NCI-H774 (cell line): Measurements from ENCODE around the gene RRAD.

Experiments used
- DNase-seq: peaks from one replicate; lab custom pipeline; 2025; lab: John Stamatoyannopoulos, UW

Gene RRAD

DNA sequence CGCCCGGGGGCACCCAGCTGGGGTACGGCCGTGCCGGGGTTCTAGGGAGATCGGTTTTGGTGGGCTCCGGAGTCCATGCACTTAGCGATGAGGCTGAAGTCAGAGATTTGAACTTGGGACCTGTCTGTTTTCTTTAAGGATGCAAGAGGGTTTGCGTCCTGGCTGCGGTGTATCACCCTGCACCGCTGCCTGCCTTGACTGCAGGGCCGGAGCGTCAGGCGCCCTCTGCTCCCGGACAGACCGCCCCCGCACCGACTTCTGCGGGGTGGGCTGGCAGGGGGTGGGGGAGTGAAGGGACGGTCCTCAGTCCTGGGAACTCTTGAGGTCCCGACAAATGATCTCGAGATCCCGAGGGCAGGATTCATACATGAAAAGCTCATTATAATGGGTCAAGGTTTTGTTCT lies 44.3 kb downstream of the RRAD start:
- DNase-seq, result no peak

DNA sequence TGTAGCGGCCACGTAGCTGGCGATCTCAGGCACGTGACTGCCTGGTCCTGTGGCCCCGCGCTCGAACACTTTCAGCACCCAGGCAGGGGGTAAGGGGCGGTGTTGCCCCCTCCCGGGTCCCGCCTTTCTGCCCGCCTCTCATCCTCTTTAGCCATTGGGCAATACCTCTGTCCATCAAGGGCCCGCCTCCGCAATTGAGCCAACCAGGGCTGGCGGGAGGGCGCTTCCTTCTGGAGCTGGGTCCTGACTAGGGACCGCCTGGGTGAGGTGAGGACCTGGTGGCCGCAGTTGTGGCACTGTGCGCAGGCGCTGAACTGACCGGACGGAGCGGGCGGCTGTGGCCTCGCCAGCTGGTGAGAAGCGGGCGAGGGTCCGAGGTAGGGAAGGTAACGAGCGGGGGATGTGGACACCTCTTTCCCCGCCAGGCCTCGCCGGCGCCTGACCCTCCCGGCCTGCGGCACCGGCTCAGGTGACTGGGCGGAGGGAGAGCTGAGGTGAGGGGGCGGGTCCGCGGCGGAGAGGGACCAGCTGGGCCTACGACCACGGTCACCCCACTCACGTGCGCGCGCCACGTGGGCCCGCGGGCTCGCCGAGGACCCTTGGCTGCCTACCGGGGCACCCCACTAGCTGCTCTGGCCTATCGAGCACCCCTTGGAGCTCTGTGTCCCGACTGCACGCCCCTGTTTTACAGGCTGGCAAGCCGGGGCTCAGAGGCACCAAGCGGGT lies 44.9 kb downstream of the RRAD start, which contains the start of gene PDP2:
TSS of gene PDP2 (plus strand) at position 228 of the 726 bp plus-strand sequence. CDS start 3,770 bp downstream, outside the sequence.
- DNase-seq, result peak; percentile 84

DNA sequence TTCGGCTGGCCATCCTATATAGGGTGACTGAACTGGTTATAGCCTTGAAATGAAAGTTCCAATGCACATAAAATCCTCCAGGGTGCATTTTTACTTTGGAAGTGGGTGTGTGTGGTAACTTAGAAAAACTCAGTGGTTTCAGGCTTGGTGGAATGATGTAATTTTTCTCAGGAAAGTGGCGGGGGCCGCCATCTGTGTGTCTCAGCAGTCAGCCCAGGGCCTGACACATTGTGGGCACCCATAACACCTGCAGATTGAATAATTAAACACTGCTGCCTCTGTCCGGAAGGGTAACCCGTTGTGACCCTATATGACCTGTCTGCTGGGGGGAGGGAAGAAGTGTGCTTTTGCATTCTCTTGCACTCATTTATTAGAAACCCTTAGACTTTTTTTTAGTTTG lies 47.3 kb downstream of the RRAD start:
- DNase-seq, result no peak

DNA sequence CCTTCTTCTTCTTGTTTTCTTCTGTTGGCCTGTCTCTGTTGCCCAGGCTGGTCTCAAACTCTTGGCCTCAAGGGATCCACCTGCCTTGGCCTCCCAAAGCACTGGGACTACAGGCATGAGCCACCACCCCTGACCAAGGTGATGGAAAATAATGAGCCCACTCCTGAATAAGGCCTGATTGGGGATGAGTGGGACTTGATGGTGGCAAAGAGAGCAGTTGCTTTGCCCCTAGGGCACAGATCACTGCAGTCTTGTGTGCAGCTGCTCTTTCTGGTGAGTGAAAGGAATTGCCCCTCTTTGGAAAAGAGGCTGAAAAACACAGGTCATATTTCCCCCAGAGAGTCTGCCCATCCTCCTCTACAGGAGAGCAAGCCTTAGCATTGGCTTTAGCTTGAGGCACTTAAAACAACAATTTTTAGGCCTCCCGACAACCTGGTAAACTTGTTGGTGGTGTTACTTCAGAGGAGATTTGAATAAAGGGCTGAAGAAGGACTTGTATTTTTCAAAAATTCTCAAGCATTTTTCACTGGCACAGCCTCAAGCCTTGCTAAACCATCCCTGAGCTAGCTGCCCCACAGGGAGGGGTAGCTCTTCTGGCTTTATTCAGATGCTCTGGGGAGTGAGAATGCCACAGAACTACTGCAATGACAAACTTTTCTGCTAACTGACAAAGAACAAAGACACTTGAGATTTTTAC lies 51.1 kb downstream of the RRAD start:
- DNase-seq, result no peak

DNA sequence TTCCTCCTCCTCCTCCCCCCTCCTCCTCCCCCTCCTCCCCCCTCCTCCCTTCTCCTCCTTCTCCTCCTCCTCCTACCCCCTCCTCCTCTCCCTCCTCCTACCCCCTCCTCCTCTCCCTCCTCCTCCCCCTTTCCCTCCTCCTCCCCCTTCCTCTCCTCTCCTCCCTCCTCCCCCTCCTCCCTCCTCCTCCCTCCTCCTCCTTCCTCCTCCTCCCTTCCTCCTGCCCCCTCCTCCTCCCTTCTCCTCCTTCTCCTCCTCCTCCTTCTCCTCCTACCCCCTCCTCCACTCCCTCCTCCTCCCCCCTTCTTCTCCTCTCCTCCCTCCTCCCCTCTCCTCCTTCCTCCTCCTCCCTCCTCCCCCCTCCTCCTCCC lies 51.7 kb downstream of the RRAD start:
- DNase-seq, result no peak

DNA sequence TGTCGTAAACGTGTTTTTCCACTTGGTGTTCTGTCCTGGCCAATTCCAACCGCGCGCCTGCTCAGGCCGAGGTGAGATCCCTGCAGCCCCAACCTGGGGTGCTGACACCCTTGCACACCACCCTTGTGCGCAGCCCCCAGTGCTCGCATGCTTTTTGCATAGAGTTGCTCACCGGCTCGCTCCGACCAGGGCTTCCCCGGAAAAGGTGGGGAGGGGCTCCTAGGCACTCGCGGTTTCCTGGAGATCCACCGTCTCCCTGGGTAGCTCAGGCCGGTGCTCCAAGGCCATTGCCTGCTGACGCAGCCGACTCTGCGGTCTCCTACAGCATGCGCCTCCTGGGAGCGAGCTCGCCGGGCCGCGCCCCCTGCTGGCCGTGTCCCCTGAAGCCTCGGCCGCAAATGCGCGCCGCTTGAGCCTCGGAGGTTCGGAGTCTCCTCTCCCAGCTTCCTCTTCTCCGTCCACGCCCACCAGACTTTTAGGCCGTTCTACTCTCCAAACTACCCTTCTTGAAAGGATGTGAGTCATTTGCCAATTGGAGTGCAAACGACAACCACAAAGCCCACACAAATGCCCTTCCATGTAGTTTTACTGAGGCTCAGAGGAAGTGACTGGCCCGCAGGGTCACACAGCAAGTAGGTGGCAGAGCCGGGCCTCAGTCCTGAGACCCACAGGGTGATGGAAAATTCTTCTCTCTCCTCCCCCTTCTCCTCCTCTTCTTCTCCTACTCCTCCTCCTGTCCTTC lies 52.2 kb downstream of the RRAD start:
- peak; percentile 42 for DNase-seq

DNA sequence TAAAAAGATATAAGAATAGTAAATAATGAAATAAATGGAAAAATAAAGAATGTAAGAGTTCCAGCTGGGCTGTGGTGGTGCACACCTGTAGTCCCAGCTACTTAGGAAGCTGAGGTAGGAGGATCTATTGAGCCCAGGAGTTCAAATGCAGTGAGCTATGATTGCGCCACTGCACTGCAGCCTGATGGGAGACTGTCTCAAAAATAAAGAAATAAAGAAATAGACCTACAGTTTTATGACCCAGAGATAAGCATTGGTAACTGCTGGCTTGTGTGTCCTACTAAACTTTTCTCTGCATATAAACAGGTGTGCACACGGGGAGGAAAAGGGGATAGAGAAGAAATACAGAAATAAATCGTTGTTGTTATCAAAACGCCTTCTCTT lies 52.8 kb downstream of the RRAD start:
- no peak for DNase-seq

DNA sequence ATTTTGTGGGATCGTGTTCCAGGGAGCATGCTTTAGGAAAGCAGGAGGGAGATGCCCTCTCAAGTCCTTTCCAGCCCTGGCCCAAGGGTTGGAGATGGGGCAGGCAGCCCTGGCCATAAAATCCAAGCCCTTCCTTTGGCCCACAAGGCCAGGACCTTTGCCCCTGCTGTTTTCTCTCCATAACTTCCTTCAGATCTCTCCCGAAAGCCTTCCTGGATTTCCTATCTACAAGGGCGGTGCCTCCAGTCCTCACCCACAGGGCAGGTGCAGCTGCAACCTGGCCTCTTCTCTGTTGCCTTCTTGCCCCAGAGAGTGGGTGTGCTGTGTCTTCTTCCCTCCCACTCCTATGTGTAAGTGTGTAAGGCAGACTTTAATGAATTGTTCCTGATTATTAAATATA lies 53.5 kb downstream of the RRAD start:
- DNase-seq, result no peak
